Endothelial cell of umbilical vein (primary cell): ENCODE results near the gene RENBP. TPM values are rescaled to one million over a fixed set of nuclear protein-coding genes. Genes with fewer than 3 reads are reported as not detected.
"Not testable (repeated sequence)": the region's sequence is repeated elsewhere in the genome, so short reads cannot be mapped to it uniquely, and the experiment has no call there.

Experiments
- BruUV-seq: library from RNA; stranded (reverse); fragments of 400-500 nt; replicated peaks from 2 replicates; lab custom pipeline; 2021; lab: Mats Ljungman, UMichigan
- CTCF ChIA-PET: fragments of 300-600, 350-600 bp; sonication (Branson Sonifier 250); formaldehyde crosslinking; loops from one replicate; lab custom pipeline; 2021; ENCODE audit warnings: antibody characterized with exemption, inconsistent platforms; lab: Charles Lee
- POLR2A ChIA-PET: fragments of 300-600, 350-600 bp; sonication (Branson Sonifier 250); formaldehyde crosslinking; loops from one replicate; lab custom pipeline; 2021; ENCODE audit warnings: antibody characterized with exemption, inconsistent platforms; lab: Charles Lee
- DNase-seq: peaks from one replicate; pipeline ENCODE4 v3.0.0-alpha.2; 2011; ENCODE audit warnings: low read depth, low spot score
- FAIRE-seq: peaks from 2 replicates; lab custom pipeline; 2011; peaks lifted over from hg19 to GRCh38; lab: Jason Lieb, UNC
- H2AFZ ChIP-seq: 2 replicates; pipeline ENCODE4 v1.6.0; 2012; ENCODE audit warnings: low read depth, low read length, control low read depth, inconsistent platforms
- H3K27ac ChIP-seq: 2 replicates; pipeline ENCODE4 v1.5.1; 2011; ENCODE audit warnings: low read depth, mild to moderate bottlenecking, control low read depth, low read length, moderate library complexity; ENCODE audit not compliant: insufficient read depth
- H3K27me3 ChIP-seq, 2 experiments: 2 replicates each; pipeline versions ENCODE4 v1.6.0 to v1.6.1; 2011; ENCODE audit warnings: low read length in 2 of 2, mixed read lengths in 1 of 2; ENCODE audit not compliant: control insufficient read depth in 2 of 2, insufficient read depth in 2 of 2
- H3K36me3 ChIP-seq, 2 experiments: 2 replicates in 1 of 2; 3 replicates in 1 of 2; pipeline ENCODE4 v1.5.1; 2011; ENCODE audit warnings: low read length in 2 of 2, mild to moderate bottlenecking in 1 of 2, moderate library complexity in 1 of 2; ENCODE audit not compliant: control insufficient read depth in 2 of 2, insufficient read depth in 2 of 2; ENCODE audit errors: extremely low read depth in 1 of 2
- H3K4me1 ChIP-seq: 3 replicates; pipeline ENCODE4 v1.5.1; 2011; ENCODE audit warnings: mild to moderate bottlenecking, low read length; ENCODE audit not compliant: control insufficient read depth, insufficient read depth; ENCODE audit errors: extremely low read depth
- H3K4me2 ChIP-seq: 2 replicates; pipeline ENCODE4 v1.6.1; 2011; ENCODE audit warnings: low read length, control low read depth, mixed read lengths; ENCODE audit not compliant: insufficient read depth
- H3K4me3 ChIP-seq, 3 experiments: fragments of 200-600 bp in 1 of 3; sonication (generic), shearing (Covaris generic) in 1 of 3; replicated peaks in 1 of 3; 2 replicates each; pipeline ENCODE4 v1.5.1; 2011 to 2016; ENCODE audit warnings: control low read depth in 3 of 3, low read length in 3 of 3, mild to moderate bottlenecking in 2 of 3, inconsistent platforms in 1 of 3, low read depth in 1 of 3, moderate library complexity in 1 of 3; ENCODE audit not compliant: insufficient read depth in 1 of 3
- H3K79me2 ChIP-seq: 2 replicates; pipeline ENCODE4 v1.6.0; 2012; ENCODE audit warnings: low read length, inconsistent platforms; ENCODE audit not compliant: control insufficient read depth, insufficient read depth
- H3K9ac ChIP-seq: replicated peaks from 2 replicates; pipeline ENCODE3; 2011; ENCODE audit warnings: low read length, control low read depth; ENCODE audit not compliant: insufficient read depth; ENCODE audit errors: extremely low read depth
- H3K9me1 ChIP-seq: replicated peaks from 3 replicates; pipeline ENCODE4 v1.6.0; 2011; ENCODE audit warnings: mild to moderate bottlenecking, low read length; ENCODE audit not compliant: control insufficient read depth, insufficient read depth; ENCODE audit errors: extremely low read depth
- H3K9me3 ChIP-seq: replicated peaks from 2 replicates; pipeline ENCODE4 v1.5.1; 2012; ENCODE audit warnings: low read length, inconsistent platforms; ENCODE audit not compliant: control insufficient read depth, insufficient read depth
- H4K20me1 ChIP-seq: replicated peaks from 2 replicates; pipeline ENCODE3; 2011; ENCODE audit warnings: mild to moderate bottlenecking, low read length; ENCODE audit not compliant: control insufficient read depth, insufficient read depth; ENCODE audit errors: extremely low read depth
- CTCF ChIP-seq, 2 donors: IDR thresholded peaks; 1 replicate in 1 of 2; 2 replicates in 1 of 2; pipeline ENCODE4 v1.5.1; 2011; ENCODE audit warnings: low read length in 2 of 2, mild to moderate bottlenecking in 2 of 2, moderate library complexity in 2 of 2, control low read depth in 1 of 2, inconsistent platforms in 1 of 2, low read depth in 1 of 2; ENCODE audit not compliant: insufficient read depth in 1 of 2; ENCODE audit errors: extremely low read depth in 1 of 2
- EZH2 ChIP-seq: IDR thresholded peaks from 2 replicates; pipeline ENCODE4 v1.6.1; 2012; ENCODE audit warnings: borderline replicate concordance, low read depth, mild to moderate bottlenecking, moderate library complexity, low read length, inconsistent platforms; ENCODE audit not compliant: severe bottlenecking
- FOS ChIP-seq: IDR thresholded peaks from 2 replicates; pipeline ENCODE4 v1.6.1; 2011; ENCODE audit warnings: mild to moderate bottlenecking, low read length, moderate library complexity, borderline replicate concordance; ENCODE audit not compliant: insufficient read depth
- GATA2 ChIP-seq: IDR thresholded peaks from 2 replicates; pipeline ENCODE4 v1.7.0; 2011; ENCODE audit warnings: low read depth, mild to moderate bottlenecking, moderate library complexity, mixed read lengths, low read length; ENCODE audit not compliant: insufficient read length, insufficient read depth
- MAX ChIP-seq: IDR thresholded peaks from 2 replicates; pipeline ENCODE4 v1.6.1; 2011; ENCODE audit not compliant: insufficient read depth, insufficient read length
- MYC ChIP-seq: IDR thresholded peaks from one replicate; pipeline ENCODE4 v1.6.1; 2011; ENCODE audit warnings: mild to moderate bottlenecking, low read depth, low read length
- POLR2A ChIP-seq: IDR thresholded peaks from 2 replicates; pipeline ENCODE4 v1.6.1; 2012; ENCODE audit warnings: low read depth, mild to moderate bottlenecking, control low read depth, low read length
- POLR2AphosphoS5 ChIP-seq: IDR thresholded peaks from 2 replicates; pipeline ENCODE4 v1.6.1; 2012; ENCODE audit warnings: low read depth, mild to moderate bottlenecking, control low read depth, low read length, moderate library complexity; ENCODE audit not compliant: insufficient read depth
- dilution Hi-C: fragments of 300-500 bp; cut with MboI; formaldehyde crosslinking; loops from one replicate; pipeline ENCODE4 v1.15.0; 2019; ENCODE audit warnings: low sequenced_read_pairs; ENCODE audit not compliant: extremely low pct_ligation_motif_present
- intact Hi-C: fragments of 100-400 bp; cut with micrococcal nuclease; formaldehyde crosslinking; loops from one replicate; pipeline ENCODE4 v1.10.0; 2022
- polyA plus RNA-seq, 4 experiments: library from polyadenylated mRNA; depleted of rRNA in 3 of 4; stranded (reverse) in 3 of 4; unstranded in 1 of 4; fragments of >200 nt; gene quantifications; 2 replicates each; pipeline versions ENCODE4 v1.2.1 to v1.2.3, GENCODE V29; 2011 to 2012; ENCODE audit warnings: missing spikeins in 1 of 4
- total RNA-seq: library from RNA; stranded (reverse); gene quantifications from 2 replicates; pipeline ENCODE4 v1.2.3, GENCODE V29; 2021

RENBP gene
- total and polyA plus RNA-seq, 2 donors (not counting 3 experiments of a cell fraction or from before 2014, with no cell fraction given) = 8.0 to 16.0 TPM

- H3K9me3 ChIP-seq = no peaks in the 10 kb centered on the region
- TF ChIP-seq MYC (no peak), POLR2AphosphoS5 (no peak), FOS (no peak), CTCF (IDR thresholded peaks at IDR 0.05; ENCODE audit: extremely low read depth in 1 of 2, insufficient read depth in 1 of 2, low read depth in 1 of 2, low read length in 2 of 2) (no peak), MAX (no peak), EZH2 (no peak), GATA2 (no peak), POLR2A (no peak)
- FAIRE-seq (no peak), DNase-seq (no peak)
- H3K9me1 ChIP-seq = no peaks in the 10 kb centered on the region
- no peak overlapping the region for H3K4me3 ChIP-seq
- no peak overlapping the region for H2AFZ ChIP-seq
- H3K9ac ChIP-seq = no peak overlapping the region
- H3K36me3 ChIP-seq = no peaks in the 10 kb centered on the region
- dilution Hi-C loops (no loop called here), intact Hi-C loops (no loop called here)
- H3K4me1 ChIP-seq = peaks cover 10% of the 10 kb centered on the region
- ChIA-PET POLR2A (interaction anchor here (0.6 kb wide), 1 partner anchor 156 kb away, joined by 3 read pairs; no protein-coding TSS in a partner anchor), CTCF (interaction anchor here (1.5 kb wide), 1 partner anchor 10 kb away, joined by 3 read pairs; the partner anchor contains the start of gene HCFC1)
- H3K27me3 ChIP-seq = no peaks in the 10 kb centered on the region
- H3K27ac ChIP-seq = no peak overlapping the region
- H3K4me2 ChIP-seq = no peak overlapping the region
- no peaks in the 10 kb centered on the region for H4K20me1 ChIP-seq
- BruUV-seq = no TSS peak
- H3K79me2 ChIP-seq = no peaks in the 10 kb centered on the region
Measured at GRCh38 chrX:153981231-153981630, 36.8 kb upstream of the RENBP start.

- dilution Hi-C loops, H3K9ac ChIP-seq, H3K79me2 ChIP-seq, FAIRE-seq, H3K4me1 ChIP-seq, H3K9me1 ChIP-seq, H4K20me1 ChIP-seq, H3K27ac ChIP-seq, H3K4me2 ChIP-seq, BruUV-seq, H3K4me3 ChIP-seq, H3K36me3 ChIP-seq, intact Hi-C loops, DNase-seq, H3K27me3 ChIP-seq, POLR2A ChIA-PET, H3K9me3 ChIP-seq, H2AFZ ChIP-seq: not testable (repeated sequence)
- CTCF ChIA-PET = interaction anchor here (1.5 kb wide), 1 partner anchor 9 kb away, joined by 3 read pairs; the partner anchor contains the start of gene HCFC1
Measured at GRCh38 chrX:153980394-153980793, 36.0 kb upstream of the RENBP start.
